SK-MEL-5 (cell line): ENCODE data around the gene CLIC6. TPM values are rescaled to one million over a fixed set of nuclear protein-coding genes. Genes with fewer than 3 reads are reported as not detected.

Source experiments
- total RNA-seq: library from RNA; depleted of rRNA; stranded (reverse); fragments of >200 nt; shearing (Covaris generic); gene quantifications from 2 replicates; pipeline ENCODE4 v1.2.3, GENCODE V29; 2014; rRNA removed

The CLIC6 gene
- total RNA-seq, 1 experiment from 2014 or later: not detected

Other genes starting within 250 kb of the CLIC6 start
- not detected in 2 replicates for gene SMIM34, start 245.0 kb upstream of the CLIC6 start, total RNA-seq
- gene KCNE1, start 156.8 kb upstream of the CLIC6 start, total RNA-seq: not detected in 2 replicates
- gene RCAN1, start 53.9 kb upstream of the CLIC6 start, total RNA-seq: 47.8 and 55.0 TPM in 2 replicates